SK-N-SH (cell line): ENCODE results near the gene HMGXB3. TPM values are rescaled to one million over a fixed set of nuclear protein-coding genes. Genes with fewer than 3 reads are reported as not detected.
A peak's percentile ranks its signal among the peaks of the same experiment; 100 is the strongest.

Source experiments
- CTCF ChIA-PET: fragments of 300-600, 350-600 bp; formaldehyde crosslinking; extraction: SDS; loops from one replicate; lab custom pipeline; 2021; lab: Yijun Ruan, JAX
- POLR2A ChIA-PET: fragments of 350-600 bp; sonication (Branson Sonifier 250); formaldehyde crosslinking; extraction: SDS; loops from one replicate; lab custom pipeline; 2020; ENCODE audit warnings: antibody characterized with exemption, inconsistent platforms; lab: Yijun Ruan, JAX
- DNase-seq: peaks from one replicate; pipeline ENCODE4 v3.0.0; 2012
- H2AFZ ChIP-seq: fragments of 200-600 bp; sonication (generic); 2 replicates; pipeline ENCODE4 v1.8.1; 2016; ENCODE audit warnings: antibody characterized with exemption, mild to moderate bottlenecking, low read depth
- H3F3A ChIP-seq: fragments of 200-600 bp; sonication (generic); replicated peaks from 2 replicates; pipeline ENCODE3; 2016; ENCODE audit warnings: antibody characterized with exemption, mild to moderate bottlenecking; ENCODE audit not compliant: insufficient read depth
- H3K27ac ChIP-seq, 2 experiments: fragments of 200-500 bp in 1 of 2; fragments of 200-600 bp in 1 of 2; sonication (Bioruptor generic) in 1 of 2; sonication (generic), shearing (Covaris generic) in 1 of 2; 2 replicates each; pipeline versions ENCODE4 v1.5.1 to v1.6.1; 2014 to 2016; ENCODE audit warnings: low read depth in 2 of 2, inconsistent platforms in 1 of 2, low read length in 1 of 2, mild to moderate bottlenecking in 1 of 2, mixed read lengths in 1 of 2
- H3K27me3 ChIP-seq: fragments of 200-600 bp; sonication (generic), shearing (Covaris generic); 2 replicates; pipeline ENCODE4 v1.6.1; 2016; ENCODE audit warnings: mixed run types; ENCODE audit not compliant: insufficient read depth
- H3K36me3 ChIP-seq, 2 experiments: fragments of 200-500 bp in 1 of 2; fragments of 200-600 bp in 1 of 2; sonication (Bioruptor generic) in 1 of 2; sonication (generic) in 1 of 2; replicated peaks in 1 of 2; 2 replicates each; pipeline versions ENCODE3 to v1.5.1; 2014 to 2016; ENCODE audit warnings: low read length in 1 of 2, mild to moderate bottlenecking in 1 of 2; ENCODE audit not compliant: insufficient read depth in 2 of 2, control insufficient read depth in 1 of 2
- H3K4me1 ChIP-seq, 2 experiments: fragments of 200-500 bp in 1 of 2; fragments of 200-600 bp in 1 of 2; sonication (Bioruptor generic) in 1 of 2; sonication (generic), shearing (Covaris generic) in 1 of 2; 2 replicates each; pipeline versions ENCODE4 v1.5.1 to v1.6.1; 2014 to 2016; ENCODE audit warnings: low read depth in 1 of 2, low read length in 1 of 2, mixed run types in 1 of 2; ENCODE audit not compliant: insufficient read depth in 2 of 2, control insufficient read depth in 1 of 2
- H3K4me2 ChIP-seq: fragments of 200-600 bp; sonication (generic), shearing (Covaris generic); 2 replicates; pipeline ENCODE4 v1.6.1; 2017; ENCODE audit warnings: mixed run types
- H3K4me3 ChIP-seq, 2 experiments: fragments of 200-500 bp in 1 of 2; fragments of 200-600 bp in 1 of 2; sonication (Bioruptor generic) in 1 of 2; sonication (generic), shearing (Covaris generic) in 1 of 2; 2 replicates each; pipeline versions ENCODE4 v1.5.1 to v1.8.1; 2014 to 2016; ENCODE audit warnings: low read depth in 2 of 2, inconsistent platforms in 1 of 2, low read length in 1 of 2, mild to moderate bottlenecking in 1 of 2, mixed read lengths in 1 of 2, moderate library complexity in 1 of 2
- H3K79me2 ChIP-seq: fragments of 200-600 bp; sonication (generic); 2 replicates; pipeline ENCODE4 v1.8.1; 2017; ENCODE audit warnings: mild to moderate bottlenecking; ENCODE audit not compliant: insufficient read depth
- H3K9ac ChIP-seq: fragments of 200-600 bp; sonication (generic); 2 replicates; pipeline ENCODE4 v1.6.1; 2017; ENCODE audit warnings: mixed run types
- H3K9me2 ChIP-seq: fragments of 200-600 bp; sonication (generic); 2 replicates; pipeline ENCODE4 v1.6.1; 2017; ENCODE audit warnings: mixed run types
- H3K9me3 ChIP-seq: fragments of 200-600 bp; sonication (generic); 2 replicates; pipeline ENCODE4 v1.6.1; 2017; ENCODE audit warnings: mixed run types, mild to moderate bottlenecking, moderate library complexity
- H4K20me1 ChIP-seq: fragments of 200-600 bp; sonication (generic); 2 replicates; pipeline ENCODE4 v1.6.1; 2017; ENCODE audit warnings: mild to moderate bottlenecking, mixed run types; ENCODE audit not compliant: insufficient read depth
- CHD2 ChIP-seq: fragments of 150-350 bp; IDR thresholded peaks from 2 replicates; pipeline ENCODE4 v1.6.1; 2018; ENCODE audit warnings: low read length; ENCODE audit not compliant: partially characterized antibody
- ELF1 ChIP-seq: IDR thresholded peaks from 2 replicates; pipeline ENCODE4 v1.4.0; 2012
- FOXJ3 ChIP-seq: sonication (generic); formaldehyde crosslinking; IDR thresholded peaks from 2 replicates; pipeline ENCODE4 v1.5.1; 2020; ENCODE audit warnings: mild to moderate bottlenecking, missing genetic modification reagents
- FOXM1 ChIP-seq: IDR thresholded peaks from 2 replicates; pipeline ENCODE4 v1.4.0; 2012; ENCODE audit warnings: low read depth, mild to moderate bottlenecking
- JUND ChIP-seq: IDR thresholded peaks from 2 replicates; pipeline ENCODE4 v1.4.0; 2012
- MXI1 ChIP-seq: IDR thresholded peaks from 2 replicates; pipeline ENCODE4 v1.6.1; 2012; ENCODE audit warnings: mild to moderate bottlenecking, low read depth, low read length, improper control_type of control experiment
- NFIC ChIP-seq: IDR thresholded peaks from 2 replicates; pipeline ENCODE4 v1.4.0; 2012; ENCODE audit warnings: borderline replicate concordance
- POLR2AphosphoS5 ChIP-seq: IDR thresholded peaks from 2 replicates; pipeline ENCODE4 v1.6.1; 2012; ENCODE audit warnings: low read depth, low read length
- RCOR1 ChIP-seq: fragments of 150-350 bp; IDR thresholded peaks from 2 replicates; pipeline ENCODE4 v1.6.1; 2017; ENCODE audit warnings: antibody characterized with exemption, low read length
- RXRA ChIP-seq: IDR thresholded peaks from 2 replicates; pipeline ENCODE4 v1.4.0; 2012; ENCODE audit warnings: low read depth, mild to moderate bottlenecking, borderline replicate concordance
- SMC3 ChIP-seq: IDR thresholded peaks from 2 replicates; pipeline ENCODE4 v1.6.1; 2012; ENCODE audit warnings: low read depth, low read length, improper control_type of control experiment
- TCF12 ChIP-seq: IDR thresholded peaks from 2 replicates; pipeline ENCODE4 v1.4.0; 2012
- YY1 ChIP-seq: IDR thresholded peaks from 2 replicates; pipeline ENCODE4 v1.4.0; 2012; ENCODE audit warnings: low read depth, mild to moderate bottlenecking
- WGBS: methylation state at CpG from one replicate; pipeline ENCODE4 v1.1.6; 2017; ENCODE audit warnings: low lambda C conversion rate; 5-methylcytosine and 5-hydroxymethylcytosine counted together
- polyA plus RNA-seq, 3 experiments: library from polyadenylated mRNA; depleted of rRNA; stranded (reverse); fragments of >200 nt; gene quantifications; 2 replicates each; pipeline ENCODE4 v1.2.3, GENCODE V29; 2012
- TF ChIP-seq, protein P1 (sequence below): IDR thresholded peaks from 2 replicates; pipeline ENCODE4 v1.4.0; 2012; ENCODE audit warnings: low read depth
- TF ChIP-seq, protein P2 (sequence below): fragments of 150-350 bp; IDR thresholded peaks from 2 replicates; pipeline ENCODE4 v1.6.1; 2017; ENCODE audit warnings: antibody characterized with exemption, low read length, low read depth, borderline replicate concordance
- TF ChIP-seq, protein P3 (sequence below): IDR thresholded peaks from 2 replicates; pipeline ENCODE4; 2012
- TF ChIP-seq, protein P4 (sequence below): fragments of 200-600 bp; sonication (generic); IDR thresholded peaks from 2 replicates; pipeline ENCODE4 v1.6.1; 2017; ENCODE audit warnings: antibody characterized with exemption, mild to moderate bottlenecking, moderate library complexity
- TF ChIP-seq, protein P5 (sequence below): IDR thresholded peaks from 2 replicates; pipeline ENCODE4 v1.4.0; 2012; ENCODE audit warnings: low read depth, borderline replicate concordance

The HMGXB3 gene
- polyA plus RNA-seq, 1 of the 3 experiments (the other 2 are of a cell fraction): 28.8 TPM

DNA sequence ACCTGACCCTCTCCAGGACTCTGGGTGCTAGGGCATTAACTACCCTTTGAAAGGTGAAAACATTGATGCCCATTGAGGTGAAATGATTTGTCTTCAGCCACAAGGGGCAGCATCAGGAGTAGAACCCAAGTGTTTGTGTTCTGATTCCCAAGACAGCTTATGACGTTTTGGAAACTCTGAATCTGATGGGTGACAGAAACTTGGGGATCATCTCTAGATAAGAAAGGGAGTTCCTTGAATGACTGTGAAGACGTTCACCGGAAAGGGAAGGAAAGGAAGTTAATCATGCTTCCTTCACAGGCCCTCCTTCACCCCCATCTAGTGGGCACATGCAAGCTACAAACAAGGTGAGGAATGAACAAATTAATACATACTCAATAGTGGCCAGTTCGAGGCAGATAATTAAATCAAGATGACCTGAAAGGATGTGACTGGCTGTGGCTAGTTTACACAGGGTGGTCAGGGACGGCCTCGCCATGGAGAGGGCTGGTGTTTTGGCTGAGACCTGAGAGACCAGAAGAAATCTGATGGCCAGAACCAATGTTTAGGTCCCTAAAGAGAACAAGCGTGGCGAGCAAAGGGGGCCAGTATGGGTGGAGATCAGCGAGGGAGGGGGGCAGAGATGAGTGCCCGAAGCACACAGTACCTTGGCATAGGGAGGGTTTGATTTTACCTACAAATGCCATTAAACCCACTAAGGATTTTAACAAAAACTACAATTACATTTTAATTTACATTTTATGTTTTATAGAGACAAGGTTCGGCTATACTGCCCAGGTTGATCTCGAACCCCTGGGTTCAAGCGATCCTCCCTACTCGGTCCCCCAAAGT is 40.9 kb upstream of the HMGXB3 start:
- POLR2A ChIA-PET: interaction anchor here (1.0 kb wide), 1 partner anchor 8 kb away, joined by 3 read pairs; no protein-coding TSS in a partner anchor
- Histone ChIP-seq H3F3A (peaks cover 17% of the 10 kb centered on the region), H3K4me3 (peak overlapping the region; percentile 73 to 77), H3K79me2 (peaks cover 4% of the 10 kb centered on the region; the same call in 1 of the 2 replicates), H3K4me1 (peaks cover 10 to 12% of the 10 kb centered on the region in 2 experiments; a peak in 3 of 4 replicates), H3K4me2 (peak overlapping the region; percentile 85), H3K27me3 (no peaks in the 10 kb centered on the region), H3K9me2 (no peaks in the 10 kb centered on the region), H3K9me3 (no peaks in the 10 kb centered on the region), H3K36me3 (no peaks in the 10 kb centered on the region), H2AFZ (peak overlapping the region; percentile 93), H3K27ac (peak overlapping the region; percentile 87 to 94), H3K9ac (peak overlapping the region; percentile 65), H4K20me1 (no peaks in the 10 kb centered on the region)
- peak; percentile 51 for DNase-seq
- CTCF ChIA-PET: interaction anchor here (0.9 to 12.1 kb wide), 22 partner anchors 8 to 315 kb away, joined by 3 to 244 read pairs (median 5); no protein-coding TSS in a partner anchor
- 44% methylated on average over 14 of the region's 14 CpGs for WGBS
- TF ChIP-seq FOXJ3 (CRISPR knock-in tag) (no peak), TCF12 (no peak), RXRA (no peak), NFIC (no peak), JUND (no peak), ELF1 (no peak), MXI1 (no peak), FOXM1 (no peak), RCOR1 (no peak), SMC3 (no peak), CHD2 (no peak), YY1 (no peak), POLR2AphosphoS5 (no peak)
- TF ChIP-seq, protein P1, sequence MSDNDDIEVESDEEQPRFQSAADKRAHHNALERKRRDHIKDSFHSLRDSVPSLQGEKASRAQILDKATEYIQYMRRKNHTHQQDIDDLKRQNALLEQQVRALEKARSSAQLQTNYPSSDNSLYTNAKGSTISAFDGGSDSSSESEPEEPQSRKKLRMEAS: 0 out of 2 replicates have a peak, but pooled peaks have one; percentile 13
- TF ChIP-seq, protein P2, sequence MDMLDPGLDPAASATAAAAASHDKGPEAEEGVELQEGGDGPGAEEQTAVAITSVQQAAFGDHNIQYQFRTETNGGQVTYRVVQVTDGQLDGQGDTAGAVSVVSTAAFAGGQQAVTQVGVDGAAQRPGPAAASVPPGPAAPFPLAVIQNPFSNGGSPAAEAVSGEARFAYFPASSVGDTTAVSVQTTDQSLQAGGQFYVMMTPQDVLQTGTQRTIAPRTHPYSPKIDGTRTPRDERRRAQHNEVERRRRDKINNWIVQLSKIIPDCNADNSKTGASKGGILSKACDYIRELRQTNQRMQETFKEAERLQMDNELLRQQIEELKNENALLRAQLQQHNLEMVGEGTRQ: no peak
- TF ChIP-seq, protein P3, sequence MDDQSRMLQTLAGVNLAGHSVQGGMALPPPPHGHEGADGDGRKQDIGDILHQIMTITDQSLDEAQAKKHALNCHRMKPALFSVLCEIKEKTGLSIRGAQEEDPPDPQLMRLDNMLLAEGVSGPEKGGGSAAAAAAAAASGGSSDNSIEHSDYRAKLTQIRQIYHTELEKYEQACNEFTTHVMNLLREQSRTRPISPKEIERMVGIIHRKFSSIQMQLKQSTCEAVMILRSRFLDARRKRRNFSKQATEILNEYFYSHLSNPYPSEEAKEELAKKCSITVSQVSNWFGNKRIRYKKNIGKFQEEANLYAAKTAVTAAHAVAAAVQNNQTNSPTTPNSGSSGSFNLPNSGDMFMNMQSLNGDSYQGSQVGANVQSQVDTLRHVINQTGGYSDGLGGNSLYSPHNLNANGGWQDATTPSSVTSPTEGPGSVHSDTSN: no peak
- TF ChIP-seq, protein P4, sequence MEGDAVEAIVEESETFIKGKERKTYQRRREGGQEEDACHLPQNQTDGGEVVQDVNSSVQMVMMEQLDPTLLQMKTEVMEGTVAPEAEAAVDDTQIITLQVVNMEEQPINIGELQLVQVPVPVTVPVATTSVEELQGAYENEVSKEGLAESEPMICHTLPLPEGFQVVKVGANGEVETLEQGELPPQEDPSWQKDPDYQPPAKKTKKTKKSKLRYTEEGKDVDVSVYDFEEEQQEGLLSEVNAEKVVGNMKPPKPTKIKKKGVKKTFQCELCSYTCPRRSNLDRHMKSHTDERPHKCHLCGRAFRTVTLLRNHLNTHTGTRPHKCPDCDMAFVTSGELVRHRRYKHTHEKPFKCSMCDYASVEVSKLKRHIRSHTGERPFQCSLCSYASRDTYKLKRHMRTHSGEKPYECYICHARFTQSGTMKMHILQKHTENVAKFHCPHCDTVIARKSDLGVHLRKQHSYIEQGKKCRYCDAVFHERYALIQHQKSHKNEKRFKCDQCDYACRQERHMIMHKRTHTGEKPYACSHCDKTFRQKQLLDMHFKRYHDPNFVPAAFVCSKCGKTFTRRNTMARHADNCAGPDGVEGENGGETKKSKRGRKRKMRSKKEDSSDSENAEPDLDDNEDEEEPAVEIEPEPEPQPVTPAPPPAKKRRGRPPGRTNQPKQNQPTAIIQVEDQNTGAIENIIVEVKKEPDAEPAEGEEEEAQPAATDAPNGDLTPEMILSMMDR: peak; percentile 77
- TF ChIP-seq, protein P5, sequence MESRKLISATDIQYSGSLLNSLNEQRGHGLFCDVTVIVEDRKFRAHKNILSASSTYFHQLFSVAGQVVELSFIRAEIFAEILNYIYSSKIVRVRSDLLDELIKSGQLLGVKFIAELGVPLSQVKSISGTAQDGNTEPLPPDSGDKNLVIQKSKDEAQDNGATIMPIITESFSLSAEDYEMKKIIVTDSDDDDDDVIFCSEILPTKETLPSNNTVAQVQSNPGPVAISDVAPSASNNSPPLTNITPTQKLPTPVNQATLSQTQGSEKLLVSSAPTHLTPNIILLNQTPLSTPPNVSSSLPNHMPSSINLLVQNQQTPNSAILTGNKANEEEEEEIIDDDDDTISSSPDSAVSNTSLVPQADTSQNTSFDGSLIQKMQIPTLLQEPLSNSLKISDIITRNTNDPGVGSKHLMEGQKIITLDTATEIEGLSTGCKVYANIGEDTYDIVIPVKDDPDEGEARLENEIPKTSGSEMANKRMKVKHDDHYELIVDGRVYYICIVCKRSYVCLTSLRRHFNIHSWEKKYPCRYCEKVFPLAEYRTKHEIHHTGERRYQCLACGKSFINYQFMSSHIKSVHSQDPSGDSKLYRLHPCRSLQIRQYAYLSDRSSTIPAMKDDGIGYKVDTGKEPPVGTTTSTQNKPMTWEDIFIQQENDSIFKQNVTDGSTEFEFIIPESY: no peak
